ENCODE measurements around the gene TPCN2.
"Not testable (repeated sequence)": the region's sequence is repeated elsewhere in the genome, so short reads cannot be mapped to it uniquely, and the experiment has no call there.

Gene TPCN2

DNA sequence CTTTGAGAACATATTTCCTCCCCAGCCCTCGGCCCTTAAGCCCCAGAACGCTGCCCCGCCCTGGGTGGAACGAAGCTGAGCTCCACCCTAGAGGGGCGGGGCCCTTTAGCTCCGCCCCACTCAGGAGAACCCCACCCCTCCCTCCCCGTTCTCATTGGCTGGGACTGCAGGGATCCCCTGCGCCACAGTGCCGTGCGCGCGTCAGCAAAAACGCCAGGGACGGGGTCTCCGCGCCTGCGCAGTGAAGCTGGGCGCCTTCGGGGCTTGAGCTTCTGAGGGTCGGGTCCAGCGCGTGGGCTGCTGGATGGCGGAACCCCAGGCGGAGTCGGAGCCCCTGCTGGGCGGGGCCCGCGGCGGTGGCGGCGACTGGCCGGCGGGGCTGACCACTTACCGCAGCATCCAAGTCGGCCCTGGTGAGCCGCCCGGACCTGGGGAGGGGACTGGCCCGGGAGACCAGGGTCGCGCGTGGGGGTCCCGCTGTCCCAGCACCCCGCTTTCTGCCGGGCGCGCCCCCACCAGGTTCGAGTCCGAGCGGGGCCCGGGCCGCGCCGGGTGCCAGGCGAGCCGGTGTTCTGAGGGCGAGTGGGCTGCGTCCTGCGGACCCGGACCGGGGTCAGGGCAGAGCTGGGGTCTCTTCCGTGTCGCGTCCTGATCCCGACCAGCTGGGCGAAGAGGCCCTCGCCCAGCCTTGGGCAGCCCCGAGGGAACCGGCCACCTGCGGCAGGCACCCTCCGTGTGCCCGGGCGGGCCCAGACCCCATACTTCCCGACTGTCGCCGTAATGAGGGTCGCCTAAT, at the start of gene TPCN2:
TSS of gene TPCN2 (plus strand) at position 239 of the 796 bp plus-strand sequence. CDS start at position 305, 66 bp downstream.
- H3K4me3 ChIP-seq (ENCODE audit: control insufficient read depth, low read depth, low read length): peak within 1 kb of the TSS; percentile 72
- TF ChIP-seq, protein P1, sequence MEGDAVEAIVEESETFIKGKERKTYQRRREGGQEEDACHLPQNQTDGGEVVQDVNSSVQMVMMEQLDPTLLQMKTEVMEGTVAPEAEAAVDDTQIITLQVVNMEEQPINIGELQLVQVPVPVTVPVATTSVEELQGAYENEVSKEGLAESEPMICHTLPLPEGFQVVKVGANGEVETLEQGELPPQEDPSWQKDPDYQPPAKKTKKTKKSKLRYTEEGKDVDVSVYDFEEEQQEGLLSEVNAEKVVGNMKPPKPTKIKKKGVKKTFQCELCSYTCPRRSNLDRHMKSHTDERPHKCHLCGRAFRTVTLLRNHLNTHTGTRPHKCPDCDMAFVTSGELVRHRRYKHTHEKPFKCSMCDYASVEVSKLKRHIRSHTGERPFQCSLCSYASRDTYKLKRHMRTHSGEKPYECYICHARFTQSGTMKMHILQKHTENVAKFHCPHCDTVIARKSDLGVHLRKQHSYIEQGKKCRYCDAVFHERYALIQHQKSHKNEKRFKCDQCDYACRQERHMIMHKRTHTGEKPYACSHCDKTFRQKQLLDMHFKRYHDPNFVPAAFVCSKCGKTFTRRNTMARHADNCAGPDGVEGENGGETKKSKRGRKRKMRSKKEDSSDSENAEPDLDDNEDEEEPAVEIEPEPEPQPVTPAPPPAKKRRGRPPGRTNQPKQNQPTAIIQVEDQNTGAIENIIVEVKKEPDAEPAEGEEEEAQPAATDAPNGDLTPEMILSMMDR (IDR thresholded peaks at IDR 0.05; ENCODE audit: control insufficient read depth, insufficient read depth, low read depth, low read length, missing control alignments): no peak
- DNase-seq (ENCODE audit: low read depth): peak; percentile 76

DNA sequence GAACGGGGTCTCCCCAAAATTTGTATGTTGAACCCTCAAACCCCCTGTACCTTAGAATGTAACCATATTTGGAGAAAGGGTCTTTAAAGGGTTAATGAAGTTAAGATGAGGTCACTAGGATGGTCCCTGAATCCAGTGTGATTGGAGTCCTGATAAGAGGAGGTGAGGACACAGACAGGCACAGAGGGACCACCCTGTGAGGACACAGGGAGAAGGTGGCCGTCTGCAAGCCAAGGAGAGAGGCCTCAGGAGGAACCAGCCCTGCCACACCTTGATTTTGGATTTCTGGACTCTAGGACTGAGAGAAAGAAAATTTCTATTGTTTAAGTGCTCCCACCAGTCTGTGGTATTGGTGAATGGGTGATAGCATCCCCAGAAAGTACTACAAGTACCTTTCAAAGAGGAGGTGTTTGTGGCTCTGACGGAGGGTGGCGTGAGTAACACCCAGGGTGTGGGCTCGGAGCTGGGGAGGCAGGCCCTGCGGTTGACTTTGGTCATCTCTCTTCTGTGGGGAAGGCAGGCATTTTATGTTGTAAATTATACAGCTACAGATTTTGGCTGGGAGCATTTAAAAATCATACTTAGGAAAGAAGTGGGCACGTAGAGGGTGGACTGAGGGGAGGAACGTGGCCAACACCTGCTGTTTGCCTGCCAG, 49.5 kb upstream of the TPCN2 start:
- TF ChIP-seq, protein P1 (IDR thresholded peaks at IDR 0.05; ENCODE audit: control insufficient read depth, insufficient read depth, low read depth, low read length, missing control alignments): no peak
- H3K4me3 ChIP-seq (ENCODE audit: control insufficient read depth, low read depth, low read length): no peak overlapping the region
- no peak for DNase-seq (ENCODE audit: low read depth)

DNA sequence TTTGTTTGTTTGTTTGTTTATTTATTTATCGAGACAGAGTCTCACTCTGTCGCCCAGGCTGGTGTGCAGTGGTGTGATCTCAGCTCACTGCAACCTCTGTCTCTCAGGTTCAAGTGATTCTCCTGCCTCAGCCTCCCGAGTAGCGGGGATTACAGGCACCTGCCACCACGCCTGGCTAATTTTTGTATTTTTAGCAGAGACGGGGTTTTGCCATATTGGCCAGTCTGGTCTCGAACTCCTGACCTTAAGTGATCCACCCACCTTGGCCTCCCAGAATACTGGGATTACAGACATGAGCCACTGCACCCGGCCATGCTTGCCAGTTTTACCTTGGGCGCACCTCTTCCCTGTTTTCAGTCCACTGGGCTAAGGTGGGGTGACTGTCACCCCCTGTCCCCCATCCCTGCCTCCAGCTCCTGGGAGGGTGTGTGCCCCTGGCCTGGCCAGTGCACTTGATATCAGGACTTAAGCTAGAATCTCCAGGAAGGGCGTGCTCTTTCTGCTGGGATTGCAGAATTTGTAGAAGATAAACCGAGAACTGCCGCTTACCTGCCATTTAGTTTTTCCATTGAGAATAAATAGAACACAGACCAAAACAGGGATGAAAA, 48.9 kb upstream of the TPCN2 start:
- DNase-seq (ENCODE audit: low read depth); H3K4me3 ChIP-seq (ENCODE audit: control insufficient read depth, low read depth, low read length): not testable (repeated sequence)

DNA sequence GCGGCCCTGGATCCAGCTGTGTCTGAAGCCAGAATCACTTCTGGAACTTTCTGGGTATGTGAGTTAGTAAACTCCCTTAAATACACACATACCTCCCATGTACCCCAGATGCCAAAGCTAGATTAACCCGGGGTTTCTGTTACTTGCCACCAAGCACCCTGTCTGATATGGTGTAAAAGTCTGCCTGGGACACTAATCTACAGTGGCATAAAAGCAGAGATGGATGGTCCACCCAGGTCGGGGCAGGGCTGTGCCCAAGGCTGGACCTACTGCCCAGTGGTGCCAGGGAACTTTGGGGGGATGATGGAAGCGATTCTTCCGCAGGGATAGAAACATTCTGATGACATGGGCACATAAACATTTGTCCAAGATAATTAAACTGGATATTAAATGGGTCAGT, 48.3 kb upstream of the TPCN2 start:
- no peak overlapping the region for H3K4me3 ChIP-seq (ENCODE audit: control insufficient read depth, low read depth, low read length)
- TF ChIP-seq, protein P1 (IDR thresholded peaks at IDR 0.05; ENCODE audit: control insufficient read depth, insufficient read depth, low read depth, low read length, missing control alignments): no peak
- no peak for DNase-seq (ENCODE audit: low read depth)

DNA sequence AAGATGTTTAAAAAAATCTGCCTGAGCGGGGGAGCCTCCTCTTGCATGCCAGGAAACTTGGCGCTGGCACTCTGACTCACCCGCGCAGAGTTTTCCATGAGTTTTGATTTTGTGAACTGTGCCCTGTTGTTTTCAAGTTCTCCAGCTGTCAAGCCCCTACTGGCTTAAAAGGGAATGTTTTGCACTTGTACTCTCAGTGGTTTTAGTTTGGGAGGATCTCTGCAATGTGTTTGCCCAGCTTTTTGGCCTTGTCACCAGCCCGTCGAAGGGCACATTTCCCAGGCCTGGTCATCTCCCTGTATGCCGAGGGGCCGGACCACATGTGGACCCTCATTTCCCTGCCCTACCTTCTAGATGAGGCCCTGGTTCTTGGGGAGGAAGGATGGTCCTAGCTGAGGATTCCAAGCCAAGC, 47.9 kb upstream of the TPCN2 start:
- TF ChIP-seq, protein P1 (IDR thresholded peaks at IDR 0.05; ENCODE audit: control insufficient read depth, insufficient read depth, low read depth, low read length, missing control alignments): peak; percentile 64
- DNase-seq (ENCODE audit: low read depth): peak; percentile 56

DNA sequence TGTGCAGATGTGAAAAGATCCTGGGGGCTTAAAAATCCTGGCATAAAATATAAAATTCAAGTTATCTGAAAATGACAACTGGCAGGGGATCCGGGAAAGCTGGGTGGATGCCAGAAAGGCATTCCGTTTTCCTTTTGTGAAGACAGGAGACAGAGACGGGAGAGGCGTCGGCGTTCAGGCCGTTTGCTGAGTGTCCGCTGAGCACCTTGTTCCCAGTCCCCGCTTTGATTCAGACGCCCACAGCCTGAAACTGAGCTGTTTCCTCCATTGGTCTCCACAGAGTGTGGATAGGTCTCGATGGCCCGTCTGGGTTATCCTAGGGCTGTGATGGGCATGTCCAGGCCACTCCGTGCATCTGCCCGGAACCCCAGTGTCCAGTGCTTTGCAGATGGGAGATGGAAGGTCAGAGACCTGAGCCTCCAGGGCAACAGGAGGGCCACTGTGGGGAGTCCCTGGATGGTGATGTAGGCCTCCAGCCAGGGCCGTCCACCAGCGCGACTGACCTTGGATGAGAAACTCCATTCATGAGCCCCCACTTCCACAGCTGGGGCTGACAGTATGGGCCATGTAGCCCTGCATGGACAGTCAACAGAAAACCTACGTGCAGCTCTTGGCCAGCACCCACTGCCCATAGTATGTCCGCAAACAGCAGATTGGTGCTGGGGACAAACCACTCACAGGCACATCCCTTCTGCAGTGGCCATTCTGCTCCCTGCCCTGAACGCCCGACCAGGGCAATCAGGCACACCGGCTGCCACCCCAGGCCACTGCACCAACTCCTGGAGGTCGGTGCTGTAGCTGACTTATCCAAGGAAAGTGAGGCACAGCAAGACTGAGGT, 47.3 kb upstream of the TPCN2 start:
- no peak overlapping the region for H3K4me3 ChIP-seq (ENCODE audit: control insufficient read depth, low read depth, low read length)
- TF ChIP-seq, protein P1 (IDR thresholded peaks at IDR 0.05; ENCODE audit: control insufficient read depth, insufficient read depth, low read depth, low read length, missing control alignments): no peak
- DNase-seq (ENCODE audit: low read depth): no peak

More for the DNA sequence above, 47.9 kb upstream of the TPCN2 start:
- no peak overlapping the region for H3K4me3 ChIP-seq (ENCODE audit: control insufficient read depth, low read depth, low read length)
